ENCODE results near the gene NDUFS6.
"Not testable (repeated sequence)": the region's sequence is repeated elsewhere in the genome, so short reads cannot be mapped to it uniquely, and the experiment has no call there.

The NDUFS6 gene

GRCh38 chr5:1836891-1837880 lies 36.0 kb downstream of the NDUFS6 start:
- H3K4me1 ChIP-seq (ENCODE audit: control insufficient read depth in 2 of 2, insufficient read depth in 2 of 2, low read length in 2 of 2) = no peaks in the 10 kb centered on the region
- peaks cover 16% of the 10 kb centered on the region in 2 donors for H3K27me3 ChIP-seq (ENCODE audit: control insufficient read depth in 2 of 2, insufficient read depth in 2 of 2, low read length in 2 of 2)
- H3K9ac ChIP-seq (ENCODE audit: low read depth in 1 of 2, low read length in 2 of 2) = no peak overlapping the region
- no peaks in the 10 kb centered on the region for H3K9me3 ChIP-seq (ENCODE audit: control insufficient read depth in 2 of 2, low read length in 2 of 2)
- no peak overlapping the region for H3K27ac ChIP-seq (ENCODE audit: low read depth in 2 of 2, low read length in 2 of 2)
- H3K4me3 ChIP-seq (ENCODE audit: low read length in 2 of 2) = no peak overlapping the region
- no peaks in the 10 kb centered on the region for H3K36me3 ChIP-seq (ENCODE audit: control insufficient read depth in 2 of 2, insufficient read depth in 2 of 2, low read length in 2 of 2)

DNA sequence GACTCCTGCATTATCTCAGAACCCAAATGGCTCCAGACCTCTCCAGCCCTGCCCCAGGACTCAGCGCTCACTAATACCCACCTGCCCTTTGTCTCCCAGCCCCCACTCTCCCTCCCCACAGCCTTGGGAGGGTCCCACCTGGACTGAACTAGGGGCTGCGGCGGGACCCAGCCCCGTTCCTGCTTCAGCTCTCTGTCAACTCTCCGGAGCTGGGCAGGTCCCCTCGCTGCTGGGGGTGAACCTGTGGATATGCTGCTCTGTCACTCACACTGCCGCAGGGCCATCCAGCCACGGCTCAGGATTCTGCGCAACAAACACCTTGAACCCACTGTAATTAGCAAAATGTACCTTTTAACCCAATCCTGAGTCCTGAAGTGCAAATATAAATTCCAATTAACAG lies 36.8 kb downstream of the NDUFS6 start:
- no peak overlapping the region for H3K9ac ChIP-seq (ENCODE audit: low read depth in 1 of 2, low read length in 2 of 2)
- peaks cover 16% of the 10 kb centered on the region in 2 donors for H3K27me3 ChIP-seq (ENCODE audit: control insufficient read depth in 2 of 2, insufficient read depth in 2 of 2, low read length in 2 of 2)
- no peak overlapping the region for H3K4me3 ChIP-seq (ENCODE audit: low read length in 2 of 2)
- H3K4me1 ChIP-seq (ENCODE audit: control insufficient read depth in 2 of 2, insufficient read depth in 2 of 2, low read length in 2 of 2) = no peaks in the 10 kb centered on the region
- no peaks in the 10 kb centered on the region for H3K36me3 ChIP-seq (ENCODE audit: control insufficient read depth in 2 of 2, insufficient read depth in 2 of 2, low read length in 2 of 2)
- H3K9me3 ChIP-seq (ENCODE audit: control insufficient read depth in 2 of 2, low read length in 2 of 2) = no peaks in the 10 kb centered on the region
- no peak overlapping the region for H3K27ac ChIP-seq (ENCODE audit: low read depth in 2 of 2, low read length in 2 of 2)

DNA sequence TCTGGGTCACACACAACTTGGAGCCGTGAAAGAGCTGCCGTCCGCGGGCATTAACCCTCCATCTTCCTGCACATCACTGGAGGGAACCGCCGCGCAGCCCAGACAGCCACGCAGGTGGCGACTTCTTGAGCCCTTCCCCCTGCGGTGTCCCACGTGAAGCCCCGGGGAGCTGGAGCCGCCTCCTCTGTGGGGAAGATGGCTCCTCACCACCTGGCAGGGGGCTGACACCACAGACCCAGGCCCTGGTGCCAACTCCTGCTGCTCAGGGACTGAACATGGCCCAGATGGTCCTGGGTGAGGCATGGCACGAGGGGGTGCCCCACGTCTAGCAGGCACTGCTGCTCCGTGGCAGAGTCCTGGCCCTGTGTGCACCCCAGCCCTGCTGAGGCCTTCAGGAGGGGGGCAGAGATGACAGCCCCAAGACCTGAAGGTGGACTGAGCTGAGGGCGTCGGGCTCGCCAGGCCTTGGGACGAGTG lies 38.9 kb downstream of the NDUFS6 start:
- Histone ChIP-seq H3K9ac (ENCODE audit: low read depth in 1 of 2, low read length in 2 of 2) (no peak overlapping the region), H3K4me1 (ENCODE audit: control insufficient read depth in 2 of 2, insufficient read depth in 2 of 2, low read length in 2 of 2) (no peaks in the 10 kb centered on the region), H3K27ac (ENCODE audit: low read depth in 2 of 2, low read length in 2 of 2) (no peak overlapping the region), H3K27me3 (ENCODE audit: control insufficient read depth in 2 of 2, insufficient read depth in 2 of 2, low read length in 2 of 2) (peaks cover 13 to 16% of the 10 kb centered on the region in 2 donors), H3K36me3 (ENCODE audit: control insufficient read depth in 2 of 2, insufficient read depth in 2 of 2, low read length in 2 of 2) (no peaks in the 10 kb centered on the region), H3K9me3 (ENCODE audit: control insufficient read depth in 2 of 2, low read length in 2 of 2) (no peaks in the 10 kb centered on the region), H3K4me3 (ENCODE audit: low read length in 2 of 2) (no peak overlapping the region)

- no peaks in the 10 kb centered on the region for H3K9me3 ChIP-seq (ENCODE audit: control insufficient read depth in 2 of 2, low read length in 2 of 2)
- H3K4me3 ChIP-seq (ENCODE audit: low read length in 2 of 2) = no peak overlapping the region
- H3K27me3 ChIP-seq (ENCODE audit: control insufficient read depth in 2 of 2, insufficient read depth in 2 of 2, low read length in 2 of 2) = peaks cover 13 to 16% of the 10 kb centered on the region in 2 donors
- no peak overlapping the region for H3K9ac ChIP-seq (ENCODE audit: low read depth in 1 of 2, low read length in 2 of 2)
- no peaks in the 10 kb centered on the region for H3K36me3 ChIP-seq (ENCODE audit: control insufficient read depth in 2 of 2, insufficient read depth in 2 of 2, low read length in 2 of 2)
- H3K27ac ChIP-seq (ENCODE audit: low read depth in 2 of 2, low read length in 2 of 2) = no peak overlapping the region
- H3K4me1 ChIP-seq (ENCODE audit: control insufficient read depth in 2 of 2, insufficient read depth in 2 of 2, low read length in 2 of 2) = no peaks in the 10 kb centered on the region
These were observed 39.7 kb downstream of the NDUFS6 start for GRCh38 chr5:1840741-1841521.

- Histone ChIP-seq H3K9me3 (ENCODE audit: control insufficient read depth in 2 of 2, low read length in 2 of 2) (no peaks in the 10 kb centered on the region), H3K27me3 (ENCODE audit: control insufficient read depth in 2 of 2, insufficient read depth in 2 of 2, low read length in 2 of 2) (peaks cover 13 to 16% of the 10 kb centered on the region in 2 donors), H3K27ac (ENCODE audit: low read depth in 2 of 2, low read length in 2 of 2) (no peak overlapping the region), H3K4me1 (ENCODE audit: control insufficient read depth in 2 of 2, insufficient read depth in 2 of 2, low read length in 2 of 2) (no peaks in the 10 kb centered on the region), H3K36me3 (ENCODE audit: control insufficient read depth in 2 of 2, insufficient read depth in 2 of 2, low read length in 2 of 2) (no peaks in the 10 kb centered on the region), H3K4me3 (ENCODE audit: low read length in 2 of 2) (no peak overlapping the region), H3K9ac (ENCODE audit: low read depth in 1 of 2, low read length in 2 of 2) (no peak overlapping the region)
These were observed 41.0 kb downstream of the NDUFS6 start for GRCh38 chr5:1842004-1842819.

DNA sequence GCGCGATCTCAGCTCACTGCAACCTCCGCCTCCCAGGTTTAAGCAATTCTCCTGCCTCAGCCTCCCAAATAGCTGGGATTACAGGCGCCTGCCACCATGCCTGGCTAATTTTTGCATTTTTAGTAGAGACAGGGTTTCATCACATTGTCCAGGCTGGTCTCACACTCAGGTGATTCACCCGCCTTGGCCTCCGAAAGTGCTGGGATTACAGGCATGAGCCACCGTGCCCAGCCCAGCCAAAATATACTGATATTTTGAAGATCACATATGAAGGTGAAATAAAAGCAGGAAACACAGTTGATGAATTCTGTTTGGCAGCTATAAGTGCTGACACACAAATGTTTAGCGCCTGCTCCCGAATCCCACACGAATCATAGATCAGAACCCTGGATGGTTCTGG lies 42.6 kb downstream of the NDUFS6 start:
- peaks cover 14 to 16% of the 10 kb centered on the region in 2 donors for H3K27me3 ChIP-seq (ENCODE audit: control insufficient read depth in 2 of 2, insufficient read depth in 2 of 2, low read length in 2 of 2)
- H3K36me3 ChIP-seq (ENCODE audit: control insufficient read depth in 2 of 2, insufficient read depth in 2 of 2, low read length in 2 of 2) = not testable (repeated sequence)

GRCh38 chr5:1844708-1845436 lies 43.7 kb downstream of the NDUFS6 start:
- no peak overlapping the region for H3K27ac ChIP-seq (ENCODE audit: low read depth in 2 of 2, low read length in 2 of 2)
- peaks cover 16 to 17% of the 10 kb centered on the region in 2 donors for H3K27me3 ChIP-seq (ENCODE audit: control insufficient read depth in 2 of 2, insufficient read depth in 2 of 2, low read length in 2 of 2)
- H3K4me1 ChIP-seq (ENCODE audit: control insufficient read depth in 2 of 2, insufficient read depth in 2 of 2, low read length in 2 of 2) = no peaks in the 10 kb centered on the region
- H3K9me3 ChIP-seq (ENCODE audit: control insufficient read depth in 2 of 2, low read length in 2 of 2) = no peaks in the 10 kb centered on the region
- H3K4me3 ChIP-seq (ENCODE audit: low read length in 2 of 2) = no peak overlapping the region
- H3K9ac ChIP-seq (ENCODE audit: low read depth in 1 of 2, low read length in 2 of 2) = no peak overlapping the region
- no peaks in the 10 kb centered on the region for H3K36me3 ChIP-seq (ENCODE audit: control insufficient read depth in 2 of 2, insufficient read depth in 2 of 2, low read length in 2 of 2)

More for the DNA sequence above, 42.6 kb downstream of the NDUFS6 start:
- not testable (repeated sequence) for H3K4me3 ChIP-seq (ENCODE audit: low read length in 2 of 2); H3K4me1 ChIP-seq (ENCODE audit: control insufficient read depth in 2 of 2, insufficient read depth in 2 of 2, low read length in 2 of 2); H3K9ac ChIP-seq (ENCODE audit: low read depth in 1 of 2, low read length in 2 of 2); H3K9me3 ChIP-seq (ENCODE audit: control insufficient read depth in 2 of 2, low read length in 2 of 2); H3K27ac ChIP-seq (ENCODE audit: low read depth in 2 of 2, low read length in 2 of 2)

- Histone ChIP-seq H3K9me3 (ENCODE audit: control insufficient read depth in 2 of 2, low read length in 2 of 2) (no peaks in the 10 kb centered on the region), H3K4me3 (ENCODE audit: low read length in 2 of 2) (no peak overlapping the region), H3K4me1 (ENCODE audit: control insufficient read depth in 2 of 2, insufficient read depth in 2 of 2, low read length in 2 of 2) (no peaks in the 10 kb centered on the region), H3K27me3 (ENCODE audit: control insufficient read depth in 2 of 2, insufficient read depth in 2 of 2, low read length in 2 of 2) (peaks cover 11 to 15% of the 10 kb centered on the region in 2 donors), H3K9ac (ENCODE audit: low read depth in 1 of 2, low read length in 2 of 2) (no peak overlapping the region), H3K36me3 (ENCODE audit: control insufficient read depth in 2 of 2, insufficient read depth in 2 of 2, low read length in 2 of 2) (no peaks in the 10 kb centered on the region), H3K27ac (ENCODE audit: low read depth in 2 of 2, low read length in 2 of 2) (no peak overlapping the region)
These were observed 44.5 kb downstream of the NDUFS6 start for GRCh38 chr5:1845696-1846095.

- Histone ChIP-seq H3K36me3 (ENCODE audit: control insufficient read depth in 2 of 2, insufficient read depth in 2 of 2, low read length in 2 of 2) (no peaks in the 10 kb centered on the region), H3K27me3 (ENCODE audit: control insufficient read depth in 2 of 2, insufficient read depth in 2 of 2, low read length in 2 of 2) (peaks cover 10 to 11% of the 10 kb centered on the region in 2 donors), H3K4me3 (ENCODE audit: low read length in 2 of 2) (no peak overlapping the region), H3K4me1 (ENCODE audit: control insufficient read depth in 2 of 2, insufficient read depth in 2 of 2, low read length in 2 of 2) (no peaks in the 10 kb centered on the region), H3K27ac (ENCODE audit: low read depth in 2 of 2, low read length in 2 of 2) (no peak overlapping the region), H3K9ac (ENCODE audit: low read depth in 1 of 2, low read length in 2 of 2) (no peak overlapping the region), H3K9me3 (ENCODE audit: control insufficient read depth in 2 of 2, low read length in 2 of 2) (no peaks in the 10 kb centered on the region)
These were observed 45.4 kb downstream of the NDUFS6 start for GRCh38 chr5:1846583-1846982.

All from mucosa of rectum (tissue), 2 donors.